Activated CD8-positive, alpha-beta memory T cell treated with anti-CD3 and anti-CD28 coated beads, Interleukin-2, amount 50 U/mL, for 1 hour (primary cell): Measurements from ENCODE around the gene PTH2.

Experiments
- DNase-seq: peaks from one replicate; pipeline ENCODE4 v3.0.0-alpha.2; 2020; ENCODE audit errors: extremely low read depth

The PTH2 gene

DNA sequence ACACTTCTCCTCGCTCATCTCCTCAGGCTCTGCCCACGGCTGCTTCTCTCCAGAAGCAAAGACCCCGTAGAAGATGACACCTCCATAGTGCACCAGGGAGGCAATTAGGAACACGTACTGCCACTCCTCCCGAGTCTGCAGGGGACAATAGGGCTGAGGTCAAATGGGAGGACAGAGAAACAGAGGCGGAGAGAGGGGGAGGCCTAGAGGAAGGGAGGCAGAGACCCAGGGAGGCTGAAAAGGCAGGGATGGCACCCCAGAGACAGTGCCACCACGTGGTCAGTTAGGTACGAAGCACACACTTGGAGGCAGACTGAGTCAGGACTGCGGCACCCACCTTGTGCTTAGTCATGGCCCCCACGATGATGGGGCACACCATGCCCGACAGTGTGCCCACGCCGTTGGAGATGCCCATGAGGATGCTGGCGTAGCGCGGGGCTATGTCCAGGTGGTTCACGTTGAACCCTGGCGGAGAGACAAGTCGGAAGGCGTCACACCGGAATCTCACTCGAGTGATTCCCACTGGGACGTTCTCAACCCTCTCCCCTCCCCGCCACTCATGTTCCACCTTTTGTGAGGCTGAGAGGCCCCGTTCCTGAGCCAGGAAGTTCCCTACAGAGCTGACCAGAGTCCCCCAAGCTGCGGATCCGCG lies 7.6 kb upstream of the PTH2 start:
- DNase-seq, result no peak

- DNase-seq, result no peak
These were observed 7.0 kb upstream of the PTH2 start for GRCh38 chr19:49430172-49430677.

GRCh38 chr19:49428547-49429451 lies 5.6 kb upstream of the PTH2 start:
- DNase-seq, result no peak

- DNase-seq, result no peak
These were observed 4.8 kb upstream of the PTH2 start for GRCh38 chr19:49427855-49428546.

DNA sequence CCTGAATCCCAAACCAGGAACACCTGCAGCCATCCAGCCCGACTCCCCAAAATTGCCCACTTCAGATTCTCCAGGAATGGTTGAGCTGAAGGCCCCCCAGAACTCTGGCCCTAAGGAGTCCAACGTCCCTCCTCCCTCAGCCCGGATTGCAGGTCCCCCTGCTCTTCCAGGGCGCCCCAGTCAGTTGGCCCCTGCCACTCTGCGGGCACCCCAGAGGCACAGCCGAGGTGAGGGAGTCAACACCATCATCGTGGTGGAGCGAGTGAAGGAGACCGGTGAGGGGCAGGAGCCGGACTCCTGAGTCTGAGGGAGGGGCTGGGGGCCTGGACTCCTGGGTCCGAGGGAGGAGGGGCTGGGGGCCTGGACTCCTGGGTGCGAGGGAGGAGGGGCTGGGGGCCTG lies 4.1 kb upstream of the PTH2 start:
- no peak for DNase-seq

DNA sequence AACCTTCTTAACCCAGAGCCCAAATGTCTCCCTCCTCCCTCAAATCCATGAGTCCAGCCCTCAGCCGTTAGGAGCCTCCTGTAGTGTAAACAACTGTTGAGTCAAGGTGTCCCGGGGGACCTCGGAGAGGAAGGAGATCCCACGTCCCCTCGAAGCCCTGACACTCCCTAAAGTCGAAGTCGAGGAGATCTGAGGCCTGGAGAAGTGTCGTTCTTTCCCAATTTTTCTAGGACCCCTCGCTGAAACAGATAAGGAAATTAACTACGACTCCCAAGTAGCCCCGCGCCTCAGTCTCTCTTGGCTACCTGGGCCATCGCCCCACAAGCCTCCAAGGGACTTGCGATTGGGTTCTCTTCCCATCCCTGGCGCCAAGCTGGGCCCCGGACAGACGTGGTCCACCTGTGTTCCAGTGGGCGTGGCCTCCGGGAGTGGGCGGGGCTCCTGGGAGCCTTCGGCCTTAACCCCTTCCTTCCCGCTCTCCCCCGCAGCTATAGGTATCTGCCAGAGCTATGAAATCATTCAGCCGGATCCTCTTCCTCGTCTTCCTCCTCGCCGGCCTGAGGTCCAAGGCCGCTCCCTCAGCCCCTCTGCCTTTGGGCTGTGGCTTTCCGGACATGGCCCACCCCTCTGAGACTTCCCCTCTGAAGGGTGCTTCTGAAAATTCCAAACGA lies 2.8 kb upstream of the PTH2 start:
- DNase-seq, result no peak

DNA sequence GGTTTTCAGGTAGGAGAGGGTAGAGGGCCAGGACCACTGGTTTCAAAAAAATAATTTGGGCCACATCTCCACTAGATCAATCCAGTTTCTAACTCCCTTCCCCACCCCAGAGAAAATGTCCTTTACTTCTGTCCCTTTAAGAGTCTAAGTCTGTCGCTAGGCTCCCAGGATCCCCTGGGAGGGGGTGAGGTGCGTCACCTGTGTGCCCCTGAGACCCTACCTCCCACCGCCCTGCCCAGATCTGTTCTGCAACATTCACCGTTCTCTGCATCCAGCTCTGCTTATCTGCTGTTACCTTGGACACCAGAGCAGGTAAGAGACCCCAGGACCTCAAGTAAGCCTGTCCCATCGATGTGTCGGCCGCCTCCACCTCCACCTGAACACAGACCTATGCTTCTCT lies 1.9 kb upstream of the PTH2 start, which contains the start of gene GFY:
GFY (plus strand) TSS at position 211 of the 400 bp plus-strand sequence. CDS start 1,043 bp downstream, outside the sequence.
- no peak for DNase-seq

DNA sequence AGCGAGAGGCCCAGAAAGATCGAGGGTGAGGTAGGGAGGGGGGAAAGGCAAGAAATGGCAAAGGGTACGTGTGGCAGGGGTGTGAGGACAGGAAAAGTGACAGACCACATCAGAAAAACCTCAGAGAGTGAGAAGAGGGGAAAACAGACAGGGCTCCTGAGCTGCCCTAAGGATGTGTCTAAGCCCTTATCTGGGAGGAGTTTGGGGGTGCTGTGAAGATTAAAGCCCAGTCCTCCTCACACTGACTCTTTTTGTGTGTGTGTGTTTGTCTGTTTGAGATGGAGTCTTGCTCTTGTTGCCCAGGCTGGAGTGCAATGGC lies 703 bp upstream of the PTH2 start:
- DNase-seq, result no peak

DNA sequence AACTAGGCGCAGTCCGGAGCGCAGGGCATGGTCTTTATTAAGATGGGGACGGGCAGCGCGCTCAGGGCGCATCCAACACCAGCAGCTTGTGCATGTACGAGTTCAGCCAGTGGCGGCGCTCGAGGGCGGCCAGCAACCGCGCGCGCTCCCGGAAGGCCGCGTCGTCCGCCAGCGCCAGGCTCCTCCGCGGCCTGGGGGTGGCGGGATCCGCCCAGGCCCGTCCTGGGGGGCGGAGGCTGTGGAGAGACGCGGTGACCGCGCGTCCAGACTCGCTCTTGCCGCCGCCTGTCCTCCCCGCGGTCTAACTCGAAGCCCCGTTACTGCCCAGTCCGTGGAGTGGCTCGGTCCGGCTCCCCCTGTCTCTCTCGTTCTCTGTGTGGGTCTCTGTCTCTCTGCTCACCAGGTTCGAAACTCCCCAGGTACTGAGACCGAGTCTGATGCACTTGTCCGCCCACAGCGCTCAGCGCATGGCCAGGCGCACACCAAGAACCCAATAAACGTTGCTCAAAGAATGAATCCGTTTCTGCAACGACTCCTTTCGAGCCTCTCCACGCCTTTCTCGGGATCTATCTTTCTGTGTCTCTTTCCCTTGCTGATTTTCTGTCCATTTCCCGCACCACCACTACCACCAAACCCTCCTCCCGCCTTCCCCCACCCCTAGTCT lies 702 bp downstream of the PTH2 start:
- no peak for DNase-seq

GRCh38 chr19:49421878-49422202 lies 1.4 kb downstream of the PTH2 start:
- DNase-seq, result no peak

GRCh38 chr19:49421039-49421877 lies 2.0 kb downstream of the PTH2 start:
- no peak for DNase-seq

GRCh38 chr19:49420227-49420626 lies 3.0 kb downstream of the PTH2 start:
- DNase-seq, result no peak

DNA sequence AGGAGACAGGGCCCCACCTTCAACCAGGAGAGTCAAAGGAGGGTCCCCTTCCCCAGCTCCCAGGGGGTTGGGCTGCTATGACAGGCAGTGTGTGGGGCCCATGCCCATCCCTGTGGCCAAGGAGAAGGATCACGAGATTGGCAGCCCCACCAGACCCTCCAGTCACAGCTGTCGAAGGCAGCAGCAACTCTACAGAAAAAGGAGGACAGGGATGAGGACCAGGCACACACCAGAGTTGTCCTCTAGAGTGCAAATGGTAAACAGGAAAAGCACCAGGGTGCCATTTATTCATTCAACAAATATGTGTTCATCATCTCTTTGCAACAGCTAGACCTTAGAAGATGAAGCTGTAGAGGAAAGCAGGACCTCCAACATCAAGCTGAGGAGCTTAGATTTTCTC lies 4.1 kb downstream of the PTH2 start:
- no peak for DNase-seq

DNA sequence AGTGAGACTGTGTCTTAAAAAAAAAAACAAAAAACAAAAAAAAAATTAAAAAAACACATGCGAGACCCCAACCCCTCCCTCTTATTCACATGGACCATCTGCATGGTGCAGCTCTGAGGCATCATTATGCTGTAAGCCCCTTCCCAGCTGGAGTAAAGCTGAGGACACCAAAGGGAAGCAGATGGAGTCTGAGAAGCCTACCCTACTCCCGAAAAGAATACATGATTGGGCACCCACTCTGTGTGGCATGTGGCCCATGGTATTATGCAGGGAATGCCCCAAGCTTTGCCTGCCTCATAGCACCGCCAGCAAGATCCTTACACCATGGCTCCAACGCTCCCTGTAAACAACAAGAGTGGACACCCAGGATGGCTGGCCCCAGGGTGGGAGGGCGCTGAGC lies 4.7 kb downstream of the PTH2 start:
- DNase-seq, result no peak

DNA sequence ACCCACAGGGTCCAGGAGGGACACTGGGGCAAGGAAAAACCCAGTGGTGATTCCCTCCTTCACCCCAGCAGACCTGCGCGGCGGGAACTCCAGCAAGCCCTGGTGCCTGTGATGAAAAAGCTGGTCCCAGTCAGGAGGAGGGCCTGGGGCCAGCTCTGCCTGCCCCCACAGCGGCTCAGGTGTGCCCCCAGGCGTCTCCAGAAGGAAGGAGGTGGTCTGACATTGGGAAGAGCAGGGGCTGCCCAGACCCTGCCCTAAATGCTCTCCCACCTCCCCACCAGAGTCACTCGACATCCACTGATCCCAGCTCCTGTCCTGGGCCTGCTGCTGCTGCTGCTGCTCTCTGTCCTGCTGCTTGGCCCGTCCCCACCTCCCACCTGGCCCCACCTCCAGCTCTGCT lies 6.2 kb downstream of the PTH2 start:
- no peak for DNase-seq

DNA sequence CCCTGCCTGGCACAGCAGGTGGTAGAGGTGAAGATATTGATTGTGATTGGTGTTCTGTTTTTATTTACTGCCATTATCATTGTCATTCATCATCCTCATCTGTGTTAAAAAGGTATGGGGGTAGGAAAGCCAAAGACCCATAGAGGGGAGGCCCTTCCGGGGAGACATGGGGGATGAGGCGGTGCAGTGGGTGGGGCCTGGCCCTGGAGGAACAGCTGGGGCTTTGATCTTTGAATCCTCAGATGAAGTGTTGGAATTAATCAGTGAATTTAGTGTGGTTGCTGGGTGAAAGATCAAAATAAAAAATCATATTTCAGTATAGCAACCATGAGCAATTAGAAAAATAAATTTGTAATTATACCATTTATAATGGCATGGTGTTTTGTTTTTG lies 7.4 kb downstream of the PTH2 start:
- no peak for DNase-seq

DNA sequence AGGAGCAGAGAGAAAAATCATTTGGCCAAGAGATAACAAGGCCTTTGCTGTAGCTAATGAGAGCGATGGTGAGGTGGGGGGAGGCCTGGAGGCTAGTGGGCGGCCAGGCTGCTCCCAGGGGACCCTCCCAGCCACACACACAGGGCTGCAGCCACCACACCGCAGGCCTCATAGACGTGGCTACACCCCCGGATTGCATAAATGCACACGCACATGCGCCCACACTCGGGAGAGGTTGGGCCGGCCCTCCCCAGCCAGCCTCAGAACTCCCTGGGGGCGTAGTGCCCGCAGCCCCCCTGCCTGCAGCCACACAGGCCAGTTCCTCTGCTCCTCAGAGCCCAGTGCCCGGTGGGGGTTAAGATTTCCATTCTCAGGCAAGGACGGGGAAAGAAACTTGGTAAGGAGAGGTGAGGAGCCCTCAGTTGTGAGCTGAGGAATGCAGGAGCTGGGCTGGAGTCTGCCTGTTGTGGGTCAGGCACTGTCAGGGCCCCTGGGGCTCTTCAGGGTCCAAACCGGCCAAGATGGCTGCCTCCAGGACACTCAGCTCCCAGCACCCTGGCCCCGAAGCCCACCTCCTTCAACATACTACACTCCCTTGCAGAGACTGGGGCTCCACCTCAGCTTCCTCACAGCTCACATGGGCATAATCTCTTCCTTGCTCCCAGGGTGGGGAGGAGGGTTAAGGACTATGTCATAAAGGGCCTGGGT lies 8.0 kb downstream of the PTH2 start:
- DNase-seq, result no peak

DNA sequence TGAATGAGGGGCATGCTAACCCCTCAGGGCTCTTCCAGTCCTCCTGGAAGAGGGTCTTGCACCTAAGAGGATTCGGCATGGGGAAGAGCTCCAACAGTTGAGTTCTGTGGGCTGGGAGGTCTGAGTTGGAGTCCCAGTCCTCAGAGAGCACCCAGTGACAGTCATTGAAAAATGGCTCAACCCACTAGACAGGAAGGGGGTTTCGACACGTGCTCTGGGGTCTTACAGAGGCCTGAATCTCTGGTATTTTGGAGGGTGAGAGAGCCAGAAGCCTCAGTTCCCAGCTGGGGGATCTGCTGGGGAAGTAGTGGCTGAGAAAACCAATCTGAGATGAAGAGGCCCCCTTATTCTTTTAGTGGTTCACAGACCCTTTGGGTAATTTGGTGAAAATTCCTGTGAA lies 9.0 kb downstream of the PTH2 start:
- DNase-seq, result no peak

GRCh38 chr19:49413348-49413747 lies 9.9 kb downstream of the PTH2 start:
- no peak for DNase-seq

DNA sequence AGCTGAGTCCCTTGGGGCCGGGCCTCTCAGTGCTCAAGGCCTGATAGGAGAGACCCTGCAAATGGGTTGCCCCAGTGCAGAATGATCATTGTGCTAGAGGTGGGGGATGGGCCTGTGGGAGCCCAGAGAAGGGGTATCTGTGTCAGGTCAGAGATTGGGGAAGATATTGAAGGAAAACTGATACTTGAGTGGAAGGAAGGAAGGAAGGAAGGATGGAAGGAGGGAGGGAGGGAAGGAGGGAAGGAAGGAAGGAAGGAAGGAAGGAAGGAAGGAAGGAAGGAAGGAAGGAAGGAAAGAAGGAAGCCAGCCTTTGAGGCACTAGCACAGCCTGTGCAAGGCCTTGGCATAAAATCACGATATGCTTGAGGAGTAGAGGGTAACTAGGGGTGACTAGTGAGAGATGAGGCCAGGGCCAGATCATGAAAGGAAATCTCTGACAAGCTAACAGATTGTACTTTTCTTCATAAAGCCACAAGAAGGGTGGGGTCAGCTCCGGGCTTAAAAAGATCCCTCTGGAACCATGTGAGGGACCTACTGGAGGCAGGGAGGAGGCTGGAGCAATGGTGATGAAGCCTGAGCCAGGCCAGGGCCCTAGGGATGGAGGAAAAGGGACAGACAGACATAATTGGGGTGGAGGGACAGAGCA lies 11.4 kb downstream of the PTH2 start:
- no peak for DNase-seq
